ENCODE data around the gene LYAR.

Gene LYAR

GRCh38 chr4:4284827-4285618 lies 4.9 kb downstream of the LYAR start:
- Histone ChIP-seq H3K27ac (ENCODE audit: low read depth, low read length) (no peak overlapping the region), H3K9me3 (ENCODE audit: control insufficient read depth, insufficient read depth, low read length) (no peaks in the 10 kb centered on the region), H3K9ac (ENCODE audit: low read depth, low read length) (no peak overlapping the region), H3K4me1 (ENCODE audit: control insufficient read depth, insufficient read depth, low read length) (peaks cover 6% of the 10 kb centered on the region; the same call in 1 of the 2 replicates), H3K27me3 (ENCODE audit: control insufficient read depth, insufficient read depth, low read length) (no peaks in the 10 kb centered on the region), H3K36me3 (ENCODE audit: control insufficient read depth, insufficient read depth, low read length) (peaks cover 63% of the 10 kb centered on the region), H3K4me3 (ENCODE audit: low read depth, low read length) (no peak overlapping the region)

- Histone ChIP-seq H3K9ac (ENCODE audit: low read depth, low read length) (no peak overlapping the region), H3K27me3 (ENCODE audit: control insufficient read depth, insufficient read depth, low read length) (no peaks in the 10 kb centered on the region), H3K4me1 (ENCODE audit: control insufficient read depth, insufficient read depth, low read length) (no peaks in the 10 kb centered on the region), H3K9me3 (ENCODE audit: control insufficient read depth, insufficient read depth, low read length) (no peaks in the 10 kb centered on the region), H3K36me3 (ENCODE audit: control insufficient read depth, insufficient read depth, low read length) (peaks cover 91% of the 10 kb centered on the region), H3K27ac (ENCODE audit: low read depth, low read length) (no peak overlapping the region), H3K4me3 (ENCODE audit: low read depth, low read length) (no peak overlapping the region)
Measured at GRCh38 chr4:4281787-4282186, 8.2 kb downstream of the LYAR start.

- peaks cover 89% of the 10 kb centered on the region for H3K36me3 ChIP-seq (ENCODE audit: control insufficient read depth, insufficient read depth, low read length)
- H3K9ac ChIP-seq (ENCODE audit: low read depth, low read length): no peak overlapping the region
- H3K27me3 ChIP-seq (ENCODE audit: control insufficient read depth, insufficient read depth, low read length): no peaks in the 10 kb centered on the region
- no peak overlapping the region for H3K27ac ChIP-seq (ENCODE audit: low read depth, low read length)
- no peaks in the 10 kb centered on the region for H3K4me1 ChIP-seq (ENCODE audit: control insufficient read depth, insufficient read depth, low read length)
- H3K9me3 ChIP-seq (ENCODE audit: control insufficient read depth, insufficient read depth, low read length): no peaks in the 10 kb centered on the region
- no peak overlapping the region for H3K4me3 ChIP-seq (ENCODE audit: low read depth, low read length)
Measured at GRCh38 chr4:4277531-4277930, 12.4 kb downstream of the LYAR start.

- Histone ChIP-seq H3K4me3 (ENCODE audit: low read depth, low read length) (no peak overlapping the region), H3K36me3 (ENCODE audit: control insufficient read depth, insufficient read depth, low read length) (peaks cover 89% of the 10 kb centered on the region), H3K9me3 (ENCODE audit: control insufficient read depth, insufficient read depth, low read length) (no peaks in the 10 kb centered on the region), H3K9ac (ENCODE audit: low read depth, low read length) (no peak overlapping the region), H3K27me3 (ENCODE audit: control insufficient read depth, insufficient read depth, low read length) (no peaks in the 10 kb centered on the region), H3K4me1 (ENCODE audit: control insufficient read depth, insufficient read depth, low read length) (no peaks in the 10 kb centered on the region), H3K27ac (ENCODE audit: low read depth, low read length) (no peak overlapping the region)
Measured at GRCh38 chr4:4274226-4274625, 15.7 kb downstream of the LYAR start.

- Histone ChIP-seq H3K27me3 (ENCODE audit: control insufficient read depth, insufficient read depth, low read length) (no peaks in the 10 kb centered on the region), H3K4me1 (ENCODE audit: control insufficient read depth, insufficient read depth, low read length) (no peaks in the 10 kb centered on the region), H3K27ac (ENCODE audit: low read depth, low read length) (no peak overlapping the region), H3K36me3 (ENCODE audit: control insufficient read depth, insufficient read depth, low read length) (peaks cover 88% of the 10 kb centered on the region), H3K9me3 (ENCODE audit: control insufficient read depth, insufficient read depth, low read length) (no peaks in the 10 kb centered on the region), H3K4me3 (ENCODE audit: low read depth, low read length) (no peak overlapping the region), H3K9ac (ENCODE audit: low read depth, low read length) (no peak overlapping the region)
Measured at GRCh38 chr4:4271912-4272311, 18.0 kb downstream of the LYAR start.

- H3K4me3 ChIP-seq (ENCODE audit: low read depth, low read length): no peak overlapping the region
- H3K27ac ChIP-seq (ENCODE audit: low read depth, low read length): no peak overlapping the region
- peaks cover 82% of the 10 kb centered on the region for H3K36me3 ChIP-seq (ENCODE audit: control insufficient read depth, insufficient read depth, low read length)
- no peaks in the 10 kb centered on the region for H3K27me3 ChIP-seq (ENCODE audit: control insufficient read depth, insufficient read depth, low read length)
- H3K9me3 ChIP-seq (ENCODE audit: control insufficient read depth, insufficient read depth, low read length): no peaks in the 10 kb centered on the region
- no peak overlapping the region for H3K9ac ChIP-seq (ENCODE audit: low read depth, low read length)
- no peaks in the 10 kb centered on the region for H3K4me1 ChIP-seq (ENCODE audit: control insufficient read depth, insufficient read depth, low read length)
Measured at GRCh38 chr4:4270529-4270928, 19.4 kb downstream of the LYAR start.

- Histone ChIP-seq H3K9me3 (ENCODE audit: control insufficient read depth, insufficient read depth, low read length) (no peaks in the 10 kb centered on the region), H3K36me3 (ENCODE audit: control insufficient read depth, insufficient read depth, low read length) (peaks cover 75% of the 10 kb centered on the region), H3K4me1 (ENCODE audit: control insufficient read depth, insufficient read depth, low read length) (no peaks in the 10 kb centered on the region), H3K9ac (ENCODE audit: low read depth, low read length) (no peak overlapping the region), H3K27me3 (ENCODE audit: control insufficient read depth, insufficient read depth, low read length) (no peaks in the 10 kb centered on the region), H3K27ac (ENCODE audit: low read depth, low read length) (no peak overlapping the region), H3K4me3 (ENCODE audit: low read depth, low read length) (no peak overlapping the region)
Measured at GRCh38 chr4:4269856-4270255, 20.1 kb downstream of the LYAR start.

GRCh38 chr4:4269331-4269731 lies 20.6 kb downstream of the LYAR start:
- Histone ChIP-seq H3K36me3 (ENCODE audit: control insufficient read depth, insufficient read depth, low read length) (peaks cover 70% of the 10 kb centered on the region), H3K4me1 (ENCODE audit: control insufficient read depth, insufficient read depth, low read length) (no peaks in the 10 kb centered on the region), H3K9ac (ENCODE audit: low read depth, low read length) (no peak overlapping the region)

GRCh38 chr4:4268776-4269175 lies 21.2 kb downstream of the LYAR start:
- Histone ChIP-seq H3K4me1 (ENCODE audit: control insufficient read depth, insufficient read depth, low read length) (no peaks in the 10 kb centered on the region), H3K36me3 (ENCODE audit: control insufficient read depth, insufficient read depth, low read length) (peaks cover 65% of the 10 kb centered on the region), H3K27ac (ENCODE audit: low read depth, low read length) (no peak overlapping the region)

More at GRCh38 chr4:4269331-4269731, 20.6 kb downstream of the LYAR start:
- H3K27me3 ChIP-seq (ENCODE audit: control insufficient read depth, insufficient read depth, low read length): no peaks in the 10 kb centered on the region
- no peak overlapping the region for H3K27ac ChIP-seq (ENCODE audit: low read depth, low read length)
- no peaks in the 10 kb centered on the region for H3K9me3 ChIP-seq (ENCODE audit: control insufficient read depth, insufficient read depth, low read length)
- H3K4me3 ChIP-seq (ENCODE audit: low read depth, low read length): no peak overlapping the region

GRCh38 chr4:4267981-4268380 lies 22.0 kb downstream of the LYAR start:
- Histone ChIP-seq H3K4me3 (ENCODE audit: low read depth, low read length) (no peak overlapping the region), H3K27ac (ENCODE audit: low read depth, low read length) (no peak overlapping the region), H3K9me3 (ENCODE audit: control insufficient read depth, insufficient read depth, low read length) (no peaks in the 10 kb centered on the region), H3K4me1 (ENCODE audit: control insufficient read depth, insufficient read depth, low read length) (no peaks in the 10 kb centered on the region), H3K27me3 (ENCODE audit: control insufficient read depth, insufficient read depth, low read length) (no peaks in the 10 kb centered on the region), H3K9ac (ENCODE audit: low read depth, low read length) (no peak overlapping the region), H3K36me3 (ENCODE audit: control insufficient read depth, insufficient read depth, low read length) (peaks cover 57% of the 10 kb centered on the region)

More at GRCh38 chr4:4268776-4269175, 21.2 kb downstream of the LYAR start:
- Histone ChIP-seq H3K27me3 (ENCODE audit: control insufficient read depth, insufficient read depth, low read length) (no peaks in the 10 kb centered on the region), H3K9ac (ENCODE audit: low read depth, low read length) (no peak overlapping the region), H3K4me3 (ENCODE audit: low read depth, low read length) (no peak overlapping the region), H3K9me3 (ENCODE audit: control insufficient read depth, insufficient read depth, low read length) (no peaks in the 10 kb centered on the region)

- Histone ChIP-seq H3K4me3 (ENCODE audit: low read depth, low read length) (no peak overlapping the region), H3K27me3 (ENCODE audit: control insufficient read depth, insufficient read depth, low read length) (no peaks in the 10 kb centered on the region), H3K36me3 (ENCODE audit: control insufficient read depth, insufficient read depth, low read length) (no peaks in the 10 kb centered on the region), H3K27ac (ENCODE audit: low read depth, low read length) (no peak overlapping the region), H3K4me1 (ENCODE audit: control insufficient read depth, insufficient read depth, low read length) (0 out of 2 replicates have a peak, but pooled peaks cover 7% of the 10 kb centered on the region), H3K9ac (ENCODE audit: low read depth, low read length) (no peak overlapping the region), H3K9me3 (ENCODE audit: control insufficient read depth, insufficient read depth, low read length) (no peaks in the 10 kb centered on the region)
Measured at GRCh38 chr4:4260185-4260751, 29.7 kb downstream of the LYAR start.

All from HUES48 (cell line).